GM18951 (cell line): ENCODE measurements around the gene IRX1.

Experiments used
- POLR2A ChIP-seq: IDR thresholded peaks from 4 replicates; pipeline ENCODE4 v1.6.1; 2011; ENCODE audit warnings: mild to moderate bottlenecking; ENCODE audit not compliant: insufficient read length, insufficient read depth; ENCODE audit errors: extremely low read depth
- in situ Hi-C: fragments of 300-500 bp; cut with MboI; formaldehyde crosslinking; loops from one replicate; pipeline ENCODE4 v1.12.0; 2022; ENCODE audit warnings: low sequenced_read_pairs, mixed read lengths, inconsistent platforms; ENCODE audit not compliant: unreplicated experiment

Gene IRX1

DNA sequence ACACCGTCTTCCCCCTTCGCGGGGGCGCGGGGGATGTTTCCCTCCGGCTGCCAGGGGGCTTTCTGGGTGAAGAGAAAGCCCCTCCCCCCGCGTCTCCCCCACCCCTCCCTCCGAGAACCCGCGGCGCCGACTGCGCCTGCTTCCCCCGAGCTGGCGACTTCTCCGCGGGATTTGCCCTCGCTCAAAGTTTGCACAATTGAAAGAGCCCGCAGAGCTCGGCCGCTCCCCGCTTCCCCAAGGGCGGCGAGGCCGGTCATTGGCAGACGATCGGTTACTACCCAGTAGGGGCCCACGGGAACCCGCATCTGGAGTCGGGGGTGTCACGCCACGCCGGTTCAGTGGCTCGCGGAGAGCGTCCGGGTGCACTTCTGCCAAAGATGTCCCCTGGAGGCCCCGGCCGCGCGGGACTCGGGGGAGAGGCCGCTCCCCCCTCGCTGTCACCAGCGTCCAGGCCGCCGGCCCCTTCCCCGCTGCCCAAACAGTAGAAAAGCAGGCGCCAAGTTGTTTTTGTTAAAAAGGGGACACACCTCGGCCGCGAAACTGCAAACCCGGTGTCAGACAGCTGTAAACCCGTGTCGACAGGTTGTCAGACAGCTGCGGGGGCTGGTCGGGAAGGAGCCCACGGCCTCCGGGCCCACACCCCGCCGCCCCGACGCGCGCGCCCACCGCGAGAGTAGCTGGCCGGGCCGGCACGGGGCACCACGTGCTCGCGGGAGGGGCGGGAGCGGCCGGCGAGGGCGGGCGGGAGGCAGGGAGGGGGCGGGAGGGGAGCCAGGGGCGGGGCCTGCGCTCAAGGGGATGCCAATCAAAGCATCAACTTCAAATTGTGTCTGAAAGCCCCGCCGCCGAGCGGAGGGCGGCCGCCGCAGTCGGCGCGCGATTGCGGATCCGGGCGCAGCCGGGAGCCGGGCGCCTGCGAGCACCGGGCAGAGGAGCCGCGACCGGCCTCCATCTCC, at the start of gene IRX1:
Gene IRX1 (plus strand): TSS at position 827 of the 956 bp plus-strand sequence. CDS start 274 bp downstream, outside the sequence.
- TF ChIP-seq POLR2A = no peak
- in situ Hi-C loops = no loop called here

DNA sequence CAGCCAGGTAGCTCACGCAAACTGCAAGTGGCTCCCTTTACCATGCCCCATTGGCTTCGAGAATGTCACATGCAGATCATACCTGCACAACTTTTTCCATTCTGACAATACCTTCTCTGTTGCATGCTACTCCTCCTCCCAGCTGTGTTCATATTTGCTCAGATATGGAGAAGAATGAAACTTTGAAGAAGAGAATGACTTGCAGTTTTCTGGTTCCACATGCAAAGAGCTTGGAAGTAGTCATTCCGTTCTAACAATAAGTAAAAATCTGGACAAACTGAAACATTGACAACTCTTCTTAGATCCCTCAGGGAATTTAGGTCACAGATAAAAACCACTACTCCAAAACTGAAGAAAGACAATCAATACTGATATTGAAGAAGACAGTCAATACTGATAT, 49.6 kb upstream of the IRX1 start:
- no peak for TF ChIP-seq POLR2A
- in situ Hi-C loops = no loop called here

DNA sequence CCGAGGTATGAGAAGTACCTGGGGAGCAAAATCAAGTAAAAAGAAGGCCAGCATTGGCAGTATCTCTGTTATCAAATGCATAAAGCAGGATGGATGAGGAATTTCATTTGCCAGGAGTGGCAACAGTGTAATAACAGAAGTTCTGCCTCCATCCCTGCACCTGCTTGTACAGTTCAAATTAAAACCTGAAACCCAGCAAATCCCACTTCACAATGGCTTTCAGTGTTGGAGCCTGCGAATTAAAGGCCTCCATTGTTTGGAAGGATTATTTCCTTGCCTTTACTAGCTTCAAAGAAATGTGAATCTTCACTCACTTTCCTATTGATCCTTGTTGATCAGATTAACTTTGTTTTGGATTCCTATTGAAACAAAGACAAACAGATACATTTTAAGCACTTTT, 31.5 kb upstream of the IRX1 start:
- in situ Hi-C loops = no loop called here
- TF ChIP-seq POLR2A = no peak

DNA sequence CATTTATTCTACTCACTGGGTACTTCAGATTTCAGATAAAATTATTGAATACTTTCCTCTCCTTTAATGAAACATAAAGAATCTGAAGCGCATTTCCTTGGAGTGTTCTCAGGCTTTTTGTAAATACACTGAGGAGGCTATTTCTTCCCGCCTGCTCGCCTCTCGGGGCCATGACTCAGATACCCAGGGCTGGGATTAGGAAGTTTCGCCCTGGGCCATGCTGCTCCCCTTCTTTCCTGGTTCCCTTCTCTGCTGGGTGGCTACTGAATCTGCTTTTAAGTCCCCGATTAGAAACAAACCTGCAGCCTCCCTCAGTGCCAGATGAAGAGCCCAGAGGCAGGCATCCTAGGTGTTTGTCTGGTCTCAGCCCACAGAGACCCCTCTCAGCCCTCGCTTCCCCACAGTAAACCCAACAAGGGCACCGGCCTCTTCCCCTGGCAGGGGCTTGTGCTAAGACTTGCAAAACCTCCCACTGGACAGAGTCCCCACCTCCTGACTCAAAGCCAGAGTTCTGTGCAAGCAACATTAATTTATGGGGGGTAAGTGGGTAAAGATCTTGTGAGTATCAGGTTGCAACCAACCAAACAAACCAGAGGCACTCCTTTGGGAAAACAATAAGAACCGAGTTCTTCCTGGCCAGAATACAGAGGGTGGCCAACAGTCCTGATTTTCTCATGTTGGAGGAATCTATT, 30.7 kb upstream of the IRX1 start:
- TF ChIP-seq POLR2A = no peak
- in situ Hi-C loops = no loop called here

DNA sequence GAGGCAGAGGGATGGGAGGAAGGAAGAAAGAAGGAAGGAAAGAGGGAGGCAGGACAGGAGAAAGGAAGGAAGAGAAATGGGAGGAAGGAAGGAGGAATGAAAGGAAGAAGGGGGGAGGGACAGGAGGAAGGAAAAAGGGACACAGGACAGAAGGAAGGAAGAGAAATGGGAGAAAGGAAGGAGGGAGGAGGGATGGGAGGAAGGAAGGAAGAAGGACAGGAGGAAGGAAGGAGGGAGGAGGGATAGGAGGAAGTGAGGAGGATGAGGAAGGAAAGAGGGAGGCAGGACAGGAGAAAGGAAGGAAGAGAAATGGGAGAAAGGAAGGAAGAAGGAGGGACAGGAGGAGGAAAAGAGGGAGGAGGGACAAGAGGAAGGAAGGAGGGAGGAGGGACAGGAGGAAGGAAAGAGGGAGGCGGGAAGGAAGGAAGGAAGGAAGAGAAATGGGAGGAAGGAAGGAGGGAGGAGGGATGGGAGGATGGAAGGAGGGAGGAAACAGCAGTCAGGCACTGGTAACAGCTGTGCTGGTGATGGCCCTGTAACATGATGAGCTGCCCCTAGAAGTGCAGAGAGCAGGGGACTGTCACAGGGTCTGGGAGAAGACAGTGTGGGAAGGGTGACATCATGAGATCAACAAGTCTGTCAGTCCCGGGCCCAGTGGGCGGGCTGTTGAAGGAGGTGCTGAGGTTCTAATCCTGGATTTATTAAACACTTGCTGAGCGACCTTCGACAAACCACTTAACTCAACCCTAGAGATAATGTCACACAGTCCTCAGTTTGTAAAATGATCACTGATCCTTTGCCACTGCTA, 10.7 kb upstream of the IRX1 start:
- in situ Hi-C loops = no loop called here

DNA sequence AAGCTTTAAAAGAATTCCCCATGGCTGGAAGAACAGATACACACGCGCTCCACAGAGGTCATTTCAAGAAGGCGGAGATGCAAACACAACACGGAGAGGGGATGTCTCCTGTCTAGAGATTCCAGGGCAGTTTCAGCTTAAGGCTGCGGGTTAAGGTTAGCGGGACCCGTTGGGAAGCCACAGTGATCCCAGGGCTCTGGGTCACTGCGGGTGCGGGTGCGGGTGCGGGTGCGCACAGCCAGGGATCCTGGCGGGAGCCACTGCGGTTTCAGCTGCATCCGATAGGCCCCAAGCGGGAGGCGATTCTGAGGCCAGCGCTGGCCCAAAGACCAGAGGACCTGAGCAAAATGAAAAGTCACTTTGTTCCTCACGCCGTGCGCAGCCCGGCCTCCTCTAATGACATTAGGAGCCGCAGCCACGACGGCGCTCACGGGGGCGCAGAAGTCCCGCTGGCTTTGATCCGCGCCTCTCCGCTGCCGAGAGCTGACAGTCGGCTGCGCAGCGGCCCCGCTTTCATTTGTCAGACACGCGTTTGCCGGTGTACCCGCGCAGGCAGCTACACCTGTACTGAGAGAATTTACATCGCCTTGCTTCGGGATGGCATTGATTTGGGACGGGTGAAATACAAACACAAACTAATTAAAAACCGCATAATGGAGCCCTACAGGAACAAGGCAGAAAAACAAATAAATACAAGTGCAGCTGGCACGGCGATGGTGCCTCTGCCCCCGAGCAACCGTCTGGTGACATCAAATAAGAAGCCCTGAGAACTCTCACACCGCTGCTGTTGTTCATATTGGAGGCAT, 5.3 kb upstream of the IRX1 start:
- no peak for TF ChIP-seq POLR2A
- in situ Hi-C loops = no loop called here

More for the DNA sequence above, 10.7 kb upstream of the IRX1 start:
- no peak for TF ChIP-seq POLR2A

DNA sequence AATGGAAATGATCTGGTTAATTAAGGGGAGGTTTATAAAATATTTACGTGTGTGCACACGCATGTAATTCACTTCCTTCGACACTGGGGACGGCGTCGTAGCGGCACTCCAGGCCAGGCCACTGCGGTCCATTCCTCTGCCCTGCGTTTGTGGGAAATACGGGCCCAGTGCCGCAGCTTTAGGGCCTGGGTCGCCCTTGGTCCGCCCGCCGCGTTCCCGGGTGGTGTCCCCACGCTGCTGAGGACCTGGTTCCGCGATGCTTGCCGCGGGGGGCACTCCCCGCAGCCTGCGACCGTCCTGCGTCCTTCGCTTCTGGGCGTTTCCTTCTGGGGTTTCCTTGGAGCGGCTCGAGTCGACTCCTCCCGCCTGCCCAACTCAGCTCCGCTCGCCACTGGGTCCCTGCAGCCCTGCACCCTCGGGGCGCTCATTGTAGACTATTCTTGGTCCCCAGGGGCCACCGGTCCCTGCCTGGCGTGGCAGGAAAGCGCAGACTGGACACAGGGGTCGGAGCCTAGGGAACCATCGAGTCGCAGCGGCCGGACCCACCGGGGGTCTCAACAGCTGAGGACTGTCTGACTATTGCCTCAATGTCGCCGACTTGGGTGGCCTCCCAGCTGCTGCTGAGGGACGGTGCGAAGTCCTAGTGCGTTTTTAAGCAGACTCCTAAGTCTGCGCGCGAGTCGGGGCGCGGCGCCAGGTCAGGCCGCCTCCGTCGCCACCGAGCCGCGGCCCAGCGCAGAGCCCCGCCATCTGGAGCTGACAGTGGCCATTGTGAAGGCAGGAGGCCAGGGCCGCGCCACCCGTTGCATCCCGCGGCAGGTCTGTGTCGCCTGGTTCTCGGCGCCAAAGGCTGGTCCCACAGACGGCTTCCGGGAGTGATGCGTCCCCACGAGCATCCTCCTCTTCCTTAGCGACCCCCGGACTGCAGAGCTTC, 4.4 kb upstream of the IRX1 start:
- in situ Hi-C loops = no loop called here
- no peak for TF ChIP-seq POLR2A

DNA sequence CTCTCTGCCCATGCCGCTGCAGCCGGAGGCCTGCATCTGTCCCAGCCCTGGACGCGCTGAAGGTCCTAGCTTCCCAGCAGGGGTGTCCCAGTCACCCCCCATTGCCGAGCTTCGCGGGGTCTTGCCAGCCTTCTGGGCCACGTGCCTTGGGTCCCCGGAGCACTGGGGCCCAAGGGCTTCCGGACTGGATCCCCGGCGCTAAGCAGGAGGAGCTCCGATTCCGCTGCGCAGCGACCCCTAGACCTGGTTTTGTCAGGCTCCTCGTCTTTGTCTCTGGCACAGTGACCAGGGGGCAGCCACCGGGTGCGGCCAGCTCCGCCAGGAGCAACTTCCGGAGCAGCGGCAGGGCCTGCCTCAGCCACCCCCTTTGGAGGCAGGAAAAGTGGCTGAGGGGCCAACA, 3.3 kb upstream of the IRX1 start:
- in situ Hi-C loops = no loop called here
- no peak for TF ChIP-seq POLR2A

DNA sequence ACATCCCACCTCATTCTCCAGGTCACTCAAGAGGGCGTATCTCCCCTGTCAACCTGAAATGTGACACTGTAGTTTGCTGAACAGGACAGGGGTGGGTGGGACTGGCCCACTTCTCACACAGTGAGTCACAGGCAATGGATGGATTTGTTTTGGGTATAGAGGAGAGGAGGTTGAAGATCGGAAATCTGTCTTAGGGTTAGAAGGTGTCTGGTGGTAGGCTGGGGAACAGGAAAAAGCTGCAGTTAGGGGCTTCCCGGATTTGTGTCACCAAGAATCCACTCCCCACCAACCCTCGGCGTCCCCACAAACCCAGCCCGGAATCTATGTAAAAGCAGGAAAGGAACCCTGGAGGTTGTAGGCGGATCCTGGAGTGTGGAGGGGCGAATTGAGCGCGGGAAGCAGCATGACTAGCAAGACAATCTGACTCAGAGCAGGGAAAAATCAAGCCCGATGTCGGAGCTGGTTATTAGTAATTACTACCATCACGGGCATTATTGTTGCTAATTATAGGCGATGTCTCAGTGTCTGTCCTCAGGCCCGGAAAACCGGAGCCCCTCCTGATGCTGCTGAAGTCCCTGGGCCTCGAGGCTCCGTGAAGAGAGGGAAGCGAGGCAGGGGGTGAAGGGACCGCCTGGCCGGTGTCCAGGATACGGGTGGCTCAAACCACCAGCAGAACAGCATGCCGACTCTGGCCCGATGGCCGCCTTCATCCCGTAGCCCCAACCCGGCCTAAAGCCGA, 1.7 kb upstream of the IRX1 start:
- in situ Hi-C loops = no loop called here

DNA sequence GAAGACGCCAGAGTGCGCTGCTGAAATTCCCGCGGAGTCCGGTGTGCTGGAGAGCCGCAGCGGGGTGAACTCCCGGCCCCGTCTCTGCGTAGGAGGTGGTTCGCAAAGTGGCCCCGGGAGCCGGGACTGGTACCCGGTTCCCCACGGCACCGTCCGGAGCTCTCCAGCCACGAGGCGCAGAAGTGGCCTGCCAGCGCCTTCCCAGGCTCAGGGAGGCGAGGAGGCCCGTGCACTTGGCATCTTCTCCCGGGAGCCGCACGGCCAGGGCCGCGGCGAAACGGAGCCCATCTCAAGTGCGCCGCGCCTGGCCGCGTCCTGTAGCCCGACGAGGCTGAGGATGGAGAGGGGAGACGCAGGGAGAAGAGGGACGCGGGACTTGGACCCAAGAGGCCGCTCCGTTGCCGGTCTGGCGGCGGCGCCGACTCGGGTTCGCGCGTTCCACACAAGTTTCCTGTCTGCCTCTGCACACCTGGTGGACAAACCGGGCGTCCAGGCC, 1.1 kb upstream of the IRX1 start:
- TF ChIP-seq POLR2A = no peak
- in situ Hi-C loops = no loop called here

More for the DNA sequence above, 1.7 kb upstream of the IRX1 start:
- TF ChIP-seq POLR2A = no peak

DNA sequence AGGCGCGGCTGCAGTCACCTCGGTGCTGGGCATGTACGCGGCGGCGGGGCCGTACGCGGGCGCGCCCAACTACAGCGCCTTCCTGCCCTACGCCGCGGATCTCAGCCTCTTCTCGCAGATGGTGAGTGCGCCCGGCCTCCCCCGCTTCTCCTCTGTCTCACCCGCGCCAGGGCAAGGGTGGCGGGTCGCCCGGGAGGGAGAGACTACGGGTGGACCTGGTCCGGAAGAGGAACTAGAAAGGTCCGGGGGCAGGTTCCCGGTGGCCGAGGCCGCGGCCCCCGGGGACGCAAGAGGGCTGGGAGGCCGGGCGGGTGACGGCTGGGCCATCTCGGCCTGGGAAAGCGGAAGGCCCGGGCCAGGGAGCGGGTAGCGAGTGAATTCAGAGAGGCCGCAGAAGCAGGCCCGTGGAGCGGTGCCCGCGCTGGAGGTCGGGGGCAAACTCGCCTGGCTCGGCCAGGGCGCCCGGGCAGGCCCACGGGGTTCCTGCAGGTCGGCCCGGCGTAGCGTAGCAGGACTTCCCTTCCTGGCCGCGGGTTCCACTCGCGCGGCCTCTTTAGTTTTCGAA, 711 bp downstream of the IRX1 start:
- in situ Hi-C loops = no loop called here
- TF ChIP-seq POLR2A = no peak

DNA sequence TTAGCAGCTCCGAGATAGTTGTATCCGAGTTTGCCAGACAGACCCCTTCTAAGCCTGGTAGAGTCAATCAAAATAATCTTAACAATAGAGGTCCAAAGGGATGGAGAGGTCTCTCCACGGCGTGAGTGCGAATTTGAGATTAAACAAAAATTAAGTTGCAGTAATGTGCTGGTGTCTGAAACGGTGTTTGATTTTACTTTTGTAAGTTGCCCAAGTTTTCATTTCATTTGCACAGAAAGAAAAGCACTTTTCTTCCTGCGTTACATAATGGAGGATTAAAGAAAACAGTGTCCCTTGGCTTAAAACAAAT, 1.2 kb downstream of the IRX1 start:
- no peak for TF ChIP-seq POLR2A
- in situ Hi-C loops = no loop called here
